AG04450 (cell line): ENCODE measurements around the gene CSTPP1. TPM values are rescaled to one million over a fixed set of nuclear protein-coding genes. Genes with fewer than 3 reads are reported as not detected.
A peak's percentile ranks its signal among the peaks of the same experiment; 100 is the strongest.
"Not testable (repeated sequence)": the region's sequence is repeated elsewhere in the genome, so short reads cannot be mapped to it uniquely, and the experiment has no call there.

Experiments used
- CTCF ChIA-PET: fragments of 300-600, 350-600 bp; formaldehyde crosslinking; extraction: SDS; loops from one replicate; lab custom pipeline; 2022; ENCODE audit warnings: antibody characterized with exemption, inconsistent platforms; lab: Charles Lee
- POLR2A ChIA-PET: fragments of 350-600 bp; formaldehyde crosslinking; extraction: SDS; loops from one replicate; lab custom pipeline; 2021; ENCODE audit warnings: antibody characterized with exemption, inconsistent platforms; lab: Yijun Ruan, JAX
- DNase-seq: peaks from one replicate; pipeline ENCODE4 v3.0.0-alpha.2; 2011; ENCODE audit warnings: low read depth, low spot score
- H3K27ac ChIP-seq: one replicate; pipeline ENCODE4 v1.5.1; 2012; ENCODE audit warnings: low read depth, low read length, control low read depth
- H3K27me3 ChIP-seq: one replicate; pipeline ENCODE4 v1.6.0; 2012; ENCODE audit warnings: low read length; ENCODE audit not compliant: control insufficient read depth, insufficient read depth
- H3K4me3 ChIP-seq: 2 replicates; pipeline ENCODE4 v1.5.1; 2011; ENCODE audit warnings: mild to moderate bottlenecking, low read depth, low read length, control low read depth
- H3K9me3 ChIP-seq: 2 replicates; pipeline ENCODE4 v1.5.1; 2012; ENCODE audit warnings: low read length; ENCODE audit not compliant: control insufficient read depth, insufficient read depth
- polyA plus RNA-seq: library from polyadenylated mRNA; depleted of rRNA; stranded (reverse); fragments of >200 nt; gene quantifications from 2 replicates; pipeline ENCODE4 v1.2.3, GENCODE V29; 2011
- TF ChIP-seq, protein P1 (sequence below): IDR thresholded peaks from 2 replicates; pipeline ENCODE4 v1.5.1; 2011; ENCODE audit warnings: low read depth, low read length, control low read depth, inconsistent platforms

CSTPP1 gene
- polyA plus RNA-seq, 1 experiment = 30.2 TPM

DNA sequence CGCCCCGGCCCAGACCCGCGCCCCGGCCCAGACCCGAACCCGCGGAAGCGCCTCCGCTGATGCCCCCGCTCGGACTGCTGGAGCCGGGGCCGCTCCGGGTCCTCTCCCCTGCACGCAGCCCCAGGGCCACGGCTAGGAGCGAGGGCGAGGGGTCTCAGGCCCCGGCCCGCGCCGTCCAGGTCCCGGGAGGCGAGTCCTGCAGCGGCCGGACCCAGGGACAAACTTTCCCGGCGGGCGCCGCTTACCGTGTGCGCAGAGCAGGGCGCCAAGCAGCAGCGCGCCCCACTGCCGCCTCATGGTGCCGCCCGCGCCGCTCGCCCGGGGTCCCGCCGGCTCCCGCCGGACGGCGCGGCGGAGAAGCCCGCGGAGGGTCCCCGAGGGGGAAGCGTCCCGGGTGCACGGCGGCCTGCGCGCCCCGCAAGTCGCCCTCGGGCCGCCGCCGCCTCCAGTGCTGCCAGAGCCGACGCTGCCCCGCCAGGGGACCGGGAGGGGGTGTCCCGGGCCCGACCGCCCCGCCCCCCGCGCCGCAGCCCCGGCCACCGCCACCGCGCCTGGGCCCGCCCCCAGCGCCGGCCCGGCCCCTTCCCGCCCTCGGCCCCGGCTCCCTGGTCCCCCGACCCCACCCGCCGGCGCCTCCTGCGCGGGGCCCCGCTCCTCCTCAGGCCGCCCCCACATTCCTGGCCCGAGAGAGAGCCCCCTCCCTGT is 18.3 kb upstream of the CSTPP1 start, which contains the start of gene LRP4:
TSS of gene LRP4 (minus strand) at position 468 of the 705 bp plus-strand sequence. CDS start at position 297, 171 bp downstream.
- TF ChIP-seq, protein P1, sequence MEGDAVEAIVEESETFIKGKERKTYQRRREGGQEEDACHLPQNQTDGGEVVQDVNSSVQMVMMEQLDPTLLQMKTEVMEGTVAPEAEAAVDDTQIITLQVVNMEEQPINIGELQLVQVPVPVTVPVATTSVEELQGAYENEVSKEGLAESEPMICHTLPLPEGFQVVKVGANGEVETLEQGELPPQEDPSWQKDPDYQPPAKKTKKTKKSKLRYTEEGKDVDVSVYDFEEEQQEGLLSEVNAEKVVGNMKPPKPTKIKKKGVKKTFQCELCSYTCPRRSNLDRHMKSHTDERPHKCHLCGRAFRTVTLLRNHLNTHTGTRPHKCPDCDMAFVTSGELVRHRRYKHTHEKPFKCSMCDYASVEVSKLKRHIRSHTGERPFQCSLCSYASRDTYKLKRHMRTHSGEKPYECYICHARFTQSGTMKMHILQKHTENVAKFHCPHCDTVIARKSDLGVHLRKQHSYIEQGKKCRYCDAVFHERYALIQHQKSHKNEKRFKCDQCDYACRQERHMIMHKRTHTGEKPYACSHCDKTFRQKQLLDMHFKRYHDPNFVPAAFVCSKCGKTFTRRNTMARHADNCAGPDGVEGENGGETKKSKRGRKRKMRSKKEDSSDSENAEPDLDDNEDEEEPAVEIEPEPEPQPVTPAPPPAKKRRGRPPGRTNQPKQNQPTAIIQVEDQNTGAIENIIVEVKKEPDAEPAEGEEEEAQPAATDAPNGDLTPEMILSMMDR = no peak
- Histone ChIP-seq H3K9me3 (no peaks in the 10 kb centered on the region), H3K4me3 (peak within 1 kb of the TSS; percentile 65), H3K27me3 (no peaks in the 10 kb centered on the region), H3K27ac (peak within 1 kb of the TSS; percentile 57)
- ChIA-PET POLR2A (interaction anchor here (0.6 to 1.0 kb wide), 2 partner anchors 35 to 87 kb away, joined by 3 to 4 read pairs; no protein-coding TSS in a partner anchor), CTCF (interaction anchor here (0.5 to 2.7 kb wide), 3 partner anchors 116 to 235 kb away, joined by 3 to 51 read pairs (median 28); no protein-coding TSS in a partner anchor)
- DNase-seq = no peak

DNA sequence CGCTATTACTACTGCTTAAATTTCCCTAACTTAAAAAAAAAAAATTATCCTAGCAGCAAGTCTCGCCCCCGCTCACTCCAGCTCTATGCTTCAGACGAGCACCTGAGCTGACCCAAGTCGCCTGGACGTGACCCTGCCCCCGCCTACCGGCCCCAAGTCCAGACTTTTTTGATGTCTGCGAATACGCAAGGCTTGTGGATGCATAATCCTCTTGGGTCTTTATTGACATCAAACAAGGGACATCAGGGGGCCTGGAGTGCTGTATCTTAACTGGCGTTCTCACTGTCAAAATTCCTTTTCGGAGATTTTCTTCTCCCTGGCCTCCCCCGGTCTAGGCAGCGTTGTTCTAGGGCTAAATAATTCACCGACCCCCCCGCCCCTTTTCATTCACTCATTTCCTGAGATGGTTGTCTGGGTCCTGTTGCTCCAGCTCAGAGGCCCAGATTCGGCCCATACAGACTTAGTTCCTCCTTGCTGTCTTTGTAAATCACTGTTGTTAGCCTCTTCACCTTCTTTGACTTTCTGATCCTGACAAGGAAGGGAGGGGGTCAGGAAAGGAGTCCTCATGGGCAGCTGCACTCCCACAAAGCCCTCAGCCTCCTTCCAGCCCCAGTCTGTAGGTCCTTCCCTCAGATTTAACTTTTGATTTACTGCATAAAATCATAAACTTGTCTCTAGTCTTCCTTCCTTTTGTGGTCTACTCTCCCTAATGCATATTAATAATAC is 17.6 kb upstream of the CSTPP1 start:
- H3K9me3 ChIP-seq = no peaks in the 10 kb centered on the region
- H3K4me3 ChIP-seq = peak overlapping the region; percentile 65
- CTCF ChIA-PET = interaction anchor here (0.5 to 2.7 kb wide), 5 partner anchors 14 to 286 kb away, joined by 3 to 28 read pairs (median 4); no protein-coding TSS in a partner anchor
- TF ChIP-seq, protein P1 = no peak
- no peak overlapping the region for H3K27ac ChIP-seq
- no peak for DNase-seq
- H3K27me3 ChIP-seq = no peaks in the 10 kb centered on the region
- POLR2A ChIA-PET = interaction anchor here (0.6 to 1.0 kb wide), 2 partner anchors 35 to 86 kb away, joined by 3 to 4 read pairs; no protein-coding TSS in a partner anchor

DNA sequence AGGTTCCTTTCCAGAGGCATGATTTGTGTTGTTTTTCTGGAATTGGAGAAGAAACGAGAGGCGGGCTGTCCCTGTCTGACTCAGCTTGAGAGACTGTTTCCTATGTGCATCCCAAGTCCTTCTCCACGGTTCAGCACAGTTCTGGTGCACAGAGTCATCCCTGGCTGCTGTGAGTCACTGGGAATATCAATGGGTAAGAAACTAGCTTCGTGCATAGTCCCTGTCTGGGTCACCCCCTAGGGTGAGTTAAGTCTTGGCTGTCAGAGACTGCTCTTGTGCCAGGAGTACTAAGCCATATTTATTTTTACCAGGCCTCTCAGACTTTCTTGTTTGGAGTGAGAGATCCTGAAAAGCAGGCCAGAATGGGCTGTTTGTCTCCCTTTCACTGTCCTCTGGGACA is 15.8 kb upstream of the CSTPP1 start:
- TF ChIP-seq, protein P1 = no peak
- Histone ChIP-seq H3K4me3 (no peak overlapping the region), H3K27me3 (no peaks in the 10 kb centered on the region), H3K9me3 (no peaks in the 10 kb centered on the region), H3K27ac (peak overlapping the region; percentile 75)
- DNase-seq = peak; percentile 93
- CTCF ChIA-PET = interaction anchor here (1.0 to 2.7 kb wide), 2 partner anchors 233 to 235 kb away, joined by 4 to 28 read pairs; no protein-coding TSS in a partner anchor
- POLR2A ChIA-PET = interaction anchor here (0.6 to 1.0 kb wide), 5 partner anchors 14 to 240 kb away, joined by 3 to 4 read pairs (median 3); partner anchors contain the start of gene CSTPP1

DNA sequence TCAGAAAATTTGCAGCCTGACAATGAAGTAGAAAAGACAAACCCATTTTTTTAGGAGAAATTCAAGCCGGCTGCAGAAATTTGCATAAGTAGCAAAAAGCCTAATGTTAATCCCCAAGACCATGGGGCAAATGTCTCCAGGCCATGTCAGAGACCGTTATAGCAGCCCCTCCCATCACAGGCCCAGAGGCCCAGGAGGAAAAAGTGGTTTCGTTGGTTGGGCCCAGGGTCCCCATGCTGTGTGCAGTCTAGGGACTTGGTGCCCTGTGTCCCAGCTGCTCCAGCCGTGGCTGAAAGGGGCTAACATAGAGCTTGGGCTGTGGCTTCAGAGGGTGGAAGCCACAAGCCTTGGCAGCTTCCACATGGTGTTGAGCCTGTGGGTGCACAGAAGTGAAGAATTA is 8.6 kb upstream of the CSTPP1 start:
- H3K27me3 ChIP-seq, POLR2A ChIA-PET, H3K4me3 ChIP-seq, DNase-seq, H3K27ac ChIP-seq, CTCF ChIA-PET, H3K9me3 ChIP-seq: not testable (repeated sequence)

DNA sequence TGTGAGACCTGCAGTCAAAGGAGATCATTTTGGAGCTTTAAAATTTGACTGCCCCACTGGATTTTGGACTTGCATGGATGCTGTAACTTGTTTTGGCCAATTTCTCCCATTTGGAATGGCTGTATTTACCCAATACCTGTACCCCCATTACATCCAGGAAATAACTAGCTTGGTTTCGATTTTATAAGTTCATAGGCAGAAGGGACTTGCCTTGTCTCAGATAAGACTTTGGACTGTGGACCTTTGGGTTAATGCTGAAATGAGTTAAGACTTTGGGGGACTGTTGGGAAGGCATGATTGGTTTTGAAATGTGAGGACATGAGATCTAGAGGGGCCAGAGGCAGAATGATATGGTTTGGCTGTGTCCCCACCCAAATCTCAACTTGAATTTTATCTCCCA is 7.9 kb upstream of the CSTPP1 start:
- DNase-seq, POLR2A ChIA-PET, H3K27ac ChIP-seq, H3K9me3 ChIP-seq, H3K27me3 ChIP-seq, CTCF ChIA-PET, H3K4me3 ChIP-seq: not testable (repeated sequence)
